ENCODE data around the gene UBE2I.
"Not testable (repeated sequence)": the region's sequence is repeated elsewhere in the genome, so short reads cannot be mapped to it uniquely, and the experiment has no call there.

The UBE2I gene

DNA sequence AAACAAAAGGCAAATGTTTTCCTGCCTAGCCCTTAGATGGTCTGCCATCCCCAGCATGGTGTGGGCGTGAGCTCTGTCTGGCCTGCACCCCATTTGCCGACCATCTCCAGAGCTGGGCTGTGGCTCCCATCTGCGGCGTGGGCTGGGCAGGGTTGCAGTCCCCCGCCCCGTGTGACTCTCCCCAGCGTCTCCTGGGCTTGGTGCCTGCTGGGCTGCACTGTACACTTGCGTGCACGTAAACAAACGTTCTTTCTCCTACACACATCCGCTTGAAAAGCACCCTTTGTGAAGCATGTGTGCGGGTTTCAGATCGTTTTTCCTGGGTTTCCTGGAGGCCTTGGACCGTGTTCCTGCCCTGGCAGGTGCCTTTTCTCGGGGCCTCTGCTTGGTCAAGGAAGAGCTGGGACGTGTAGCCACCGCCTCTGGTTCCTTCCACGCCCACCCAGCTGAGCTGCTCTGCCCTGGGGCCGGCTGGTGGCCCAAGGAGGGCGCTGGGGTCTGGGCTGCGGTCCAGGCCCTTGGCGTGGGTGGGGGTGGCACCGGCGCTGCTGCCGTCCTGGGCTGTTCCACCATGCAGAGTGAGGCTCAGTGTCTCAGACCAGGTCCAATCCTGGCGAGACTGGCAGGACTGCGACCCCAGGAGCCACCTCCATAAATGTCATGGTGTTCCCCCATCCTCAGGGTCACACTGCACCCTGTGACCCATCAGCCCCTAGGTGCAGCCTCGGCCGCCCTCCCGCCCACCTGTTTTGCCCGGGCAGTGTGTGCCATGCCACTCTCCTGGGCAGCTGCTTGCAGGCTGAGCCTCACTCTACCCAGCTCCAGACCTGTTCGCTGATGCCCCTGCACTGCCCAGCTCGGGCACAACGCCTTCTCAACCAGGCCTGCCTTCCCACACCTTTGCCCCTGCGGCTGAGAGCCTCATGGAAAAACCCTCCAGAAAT is 14.1 kb downstream of the UBE2I start:
- Mint-ChIP-seq H3K4me3 (no peak overlapping the region), H3K36me3 (no peaks in the 10 kb centered on the region), H3K4me1 (ENCODE audit: low read depth) (no peaks in the 10 kb centered on the region), H3K9me3 (ENCODE audit: low read depth) (no peaks in the 10 kb centered on the region), H3K27ac (no peak overlapping the region), H3K27me3 (no peaks in the 10 kb centered on the region)

- Mint-ChIP-seq H3K27me3 (no peaks in the 10 kb centered on the region), H3K27ac (no peak overlapping the region), H3K36me3 (no peaks in the 10 kb centered on the region), H3K4me3 (no peak overlapping the region), H3K9me3 (ENCODE audit: low read depth) (no peaks in the 10 kb centered on the region), H3K4me1 (ENCODE audit: low read depth) (no peaks in the 10 kb centered on the region)
Measured at GRCh38 chr16:1324286-1324826, 14.9 kb downstream of the UBE2I start.

- H3K9me3 Mint-ChIP-seq (ENCODE audit: low read depth) = no peaks in the 10 kb centered on the region
- no peaks in the 10 kb centered on the region for H3K4me1 Mint-ChIP-seq (ENCODE audit: low read depth)
- no peak overlapping the region for H3K4me3 Mint-ChIP-seq
- no peaks in the 10 kb centered on the region for H3K36me3 Mint-ChIP-seq
- no peak overlapping the region for H3K27ac Mint-ChIP-seq
- no peaks in the 10 kb centered on the region for H3K27me3 Mint-ChIP-seq
Measured at GRCh38 chr16:1325261-1325660, 15.8 kb downstream of the UBE2I start.

GRCh38 chr16:1325673-1326371 is 16.4 kb downstream of the UBE2I start:
- H3K27me3 Mint-ChIP-seq = no peaks in the 10 kb centered on the region
- H3K36me3 Mint-ChIP-seq = no peaks in the 10 kb centered on the region
- H3K4me3 Mint-ChIP-seq = no peak overlapping the region
- H3K27ac Mint-ChIP-seq = no peak overlapping the region
- H3K4me1 Mint-ChIP-seq (ENCODE audit: low read depth) = no peaks in the 10 kb centered on the region
- H3K9me3 Mint-ChIP-seq (ENCODE audit: low read depth) = no peaks in the 10 kb centered on the region

- peak overlapping the region; percentile 55 for H3K27ac Mint-ChIP-seq
- no peaks in the 10 kb centered on the region for H3K9me3 Mint-ChIP-seq (ENCODE audit: low read depth)
- no peaks in the 10 kb centered on the region for H3K36me3 Mint-ChIP-seq
- peaks cover 2% of the 10 kb centered on the region for H3K4me1 Mint-ChIP-seq (ENCODE audit: low read depth)
- H3K27me3 Mint-ChIP-seq = no peaks in the 10 kb centered on the region
- H3K4me3 Mint-ChIP-seq = no peak overlapping the region
Measured at GRCh38 chr16:1326391-1326790, 17.0 kb downstream of the UBE2I start.

GRCh38 chr16:1326946-1327618 is 17.6 kb downstream of the UBE2I start:
- no peak overlapping the region for H3K4me3 Mint-ChIP-seq
- no peaks in the 10 kb centered on the region for H3K36me3 Mint-ChIP-seq
- H3K4me1 Mint-ChIP-seq (ENCODE audit: low read depth) = peaks cover 8% of the 10 kb centered on the region
- no peaks in the 10 kb centered on the region for H3K9me3 Mint-ChIP-seq (ENCODE audit: low read depth)
- H3K27me3 Mint-ChIP-seq = peaks cover 2% of the 10 kb centered on the region
- H3K27ac Mint-ChIP-seq = no peak overlapping the region

DNA sequence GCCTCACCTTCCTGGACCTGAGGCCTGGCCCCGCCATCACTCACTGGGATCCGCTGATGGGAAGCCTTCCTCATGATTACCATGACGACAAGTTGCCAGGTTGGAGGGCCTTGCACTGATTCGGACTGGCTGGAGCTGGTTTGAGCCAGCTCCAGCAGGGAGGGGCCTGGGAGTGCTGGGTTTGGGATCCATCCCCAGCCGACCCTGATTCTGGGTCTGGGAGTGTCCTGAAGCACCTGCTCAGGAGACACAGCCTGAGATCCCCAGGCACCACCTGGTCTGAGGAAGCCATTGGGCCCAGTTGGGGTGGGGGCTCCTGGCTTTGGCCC is 18.1 kb downstream of the UBE2I start:
- no peaks in the 10 kb centered on the region for H3K9me3 Mint-ChIP-seq (ENCODE audit: low read depth)
- H3K4me1 Mint-ChIP-seq (ENCODE audit: low read depth) = peaks cover 13% of the 10 kb centered on the region
- no peak overlapping the region for H3K4me3 Mint-ChIP-seq
- H3K36me3 Mint-ChIP-seq = no peaks in the 10 kb centered on the region
- peaks cover 2% of the 10 kb centered on the region for H3K27me3 Mint-ChIP-seq
- H3K27ac Mint-ChIP-seq = no peak overlapping the region

DNA sequence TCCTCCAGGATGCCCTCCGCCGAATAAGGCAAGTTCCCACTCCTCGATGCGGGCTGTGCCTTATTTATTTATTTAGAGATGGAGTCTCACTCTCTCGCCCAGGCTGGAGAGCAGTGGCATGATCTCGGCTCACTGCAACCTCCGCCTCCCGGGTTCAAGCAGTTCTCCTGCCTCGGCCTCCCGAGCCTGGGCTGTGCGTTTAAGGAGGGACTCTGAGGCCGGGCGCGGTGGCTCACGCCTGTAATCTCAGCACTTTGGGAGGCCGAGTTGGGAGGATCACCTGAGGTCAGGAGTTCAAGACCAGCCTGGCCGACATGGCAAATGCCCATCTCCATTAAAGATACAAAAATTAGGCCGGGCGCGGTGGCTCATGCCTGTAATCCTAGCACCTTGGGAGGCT is 18.7 kb downstream of the UBE2I start:
- H3K4me3 Mint-ChIP-seq; H3K9me3 Mint-ChIP-seq (ENCODE audit: low read depth); H3K27ac Mint-ChIP-seq; H3K36me3 Mint-ChIP-seq; H3K27me3 Mint-ChIP-seq: not testable (repeated sequence)
- peaks cover 15% of the 10 kb centered on the region for H3K4me1 Mint-ChIP-seq (ENCODE audit: low read depth)

- H3K27me3 Mint-ChIP-seq; H3K36me3 Mint-ChIP-seq; H3K4me3 Mint-ChIP-seq; H3K27ac Mint-ChIP-seq; H3K9me3 Mint-ChIP-seq (ENCODE audit: low read depth): not testable (repeated sequence)
- peaks cover 15% of the 10 kb centered on the region for H3K4me1 Mint-ChIP-seq (ENCODE audit: low read depth)
Measured at GRCh38 chr16:1328961-1329360, 19.5 kb downstream of the UBE2I start.

DNA sequence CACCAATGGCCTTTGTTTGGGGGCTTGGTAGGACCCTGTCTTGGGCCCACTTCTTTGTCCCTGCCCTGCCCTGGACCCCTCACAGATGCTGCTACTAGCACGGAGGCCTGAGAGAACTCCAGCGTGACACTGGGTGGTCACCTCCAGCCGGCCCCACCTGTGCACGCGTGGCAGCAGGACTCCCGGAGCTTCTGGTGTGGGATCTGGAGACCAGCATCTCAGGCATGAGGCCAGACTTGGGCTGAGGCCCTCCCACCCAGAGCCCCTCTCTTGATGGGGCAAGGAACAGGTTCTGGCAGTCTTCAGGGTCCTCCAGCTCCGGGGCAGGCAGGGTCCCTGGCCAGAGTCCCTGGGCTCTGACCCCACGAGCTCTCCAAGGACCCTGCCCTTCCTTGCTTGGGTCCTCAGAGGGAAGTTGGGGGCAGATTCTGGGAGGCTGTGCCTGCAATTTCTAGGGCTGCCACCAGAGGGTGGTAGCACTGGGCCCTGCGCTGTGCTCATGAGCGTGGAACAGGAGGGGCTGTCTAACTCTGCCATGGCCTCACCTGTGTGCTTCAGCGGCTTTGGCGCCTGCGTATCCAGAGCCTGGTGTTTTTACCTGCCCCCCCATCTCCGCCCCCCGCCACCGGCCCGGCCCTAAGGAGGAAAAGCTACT is 21.0 kb downstream of the UBE2I start:
- Mint-ChIP-seq H3K4me3 (no peak overlapping the region), H3K27me3 (peaks cover 6% of the 10 kb centered on the region), H3K36me3 (no peaks in the 10 kb centered on the region), H3K4me1 (ENCODE audit: low read depth) (peaks cover 18% of the 10 kb centered on the region), H3K27ac (no peak overlapping the region), H3K9me3 (ENCODE audit: low read depth) (no peaks in the 10 kb centered on the region)

DNA sequence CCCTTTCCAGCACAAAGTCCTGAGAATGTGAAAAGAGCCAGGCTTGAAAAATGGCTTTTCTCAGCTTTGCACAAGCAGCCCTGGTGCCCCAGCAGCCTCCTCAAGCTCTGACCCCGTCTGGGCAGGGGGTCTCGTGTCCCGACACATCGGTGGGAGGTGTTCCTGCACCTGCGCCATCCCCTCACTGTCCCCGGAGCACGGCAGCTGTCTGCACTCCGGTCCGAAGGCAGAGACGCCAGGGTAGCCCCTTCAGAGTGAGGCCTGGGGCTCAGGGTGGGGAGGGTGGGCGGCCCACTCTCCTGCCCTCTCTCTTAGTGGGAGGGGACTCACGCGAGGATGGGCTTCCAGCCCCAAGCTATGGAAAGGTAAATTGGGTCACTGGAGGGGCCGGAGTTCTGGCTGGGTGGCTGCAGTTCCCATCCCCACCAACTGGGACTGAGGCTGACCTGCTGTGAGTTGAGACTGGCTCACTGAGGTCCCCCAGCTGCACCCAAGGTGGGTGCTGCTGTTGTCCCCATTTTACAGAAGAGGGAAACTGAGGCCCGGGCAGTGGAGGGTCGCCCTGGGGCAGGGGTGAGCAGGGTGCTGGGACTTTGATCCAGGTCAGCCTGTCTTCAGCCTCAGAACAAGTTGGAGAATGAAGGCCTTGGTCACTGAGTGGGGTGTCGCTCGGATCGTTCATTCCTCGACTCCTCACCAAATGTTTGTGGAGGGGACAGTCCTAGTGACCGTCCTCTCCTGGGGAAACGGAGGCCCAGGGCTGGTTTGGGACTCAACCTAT is 21.7 kb downstream of the UBE2I start:
- no peaks in the 10 kb centered on the region for H3K36me3 Mint-ChIP-seq
- no peak overlapping the region for H3K27ac Mint-ChIP-seq

GRCh38 chr16:1331712-1332617 is 22.5 kb downstream of the UBE2I start:
- Mint-ChIP-seq H3K27me3 (peaks cover 6% of the 10 kb centered on the region), H3K4me1 (ENCODE audit: low read depth) (peaks cover 18% of the 10 kb centered on the region), H3K27ac (no peak overlapping the region), H3K4me3 (peak overlapping the region; percentile 75), H3K36me3 (no peaks in the 10 kb centered on the region), H3K9me3 (ENCODE audit: low read depth) (no peaks in the 10 kb centered on the region)

More for the DNA sequence above, 21.7 kb downstream of the UBE2I start:
- Mint-ChIP-seq H3K9me3 (ENCODE audit: low read depth) (no peaks in the 10 kb centered on the region), H3K4me3 (peak overlapping the region; percentile 32), H3K27me3 (peaks cover 6% of the 10 kb centered on the region), H3K4me1 (ENCODE audit: low read depth) (peaks cover 18% of the 10 kb centered on the region)

- Mint-ChIP-seq H3K27me3 (peaks cover 6% of the 10 kb centered on the region), H3K36me3 (no peaks in the 10 kb centered on the region), H3K9me3 (ENCODE audit: low read depth) (no peaks in the 10 kb centered on the region), H3K27ac (no peak overlapping the region), H3K4me3 (peak overlapping the region; percentile 75), H3K4me1 (ENCODE audit: low read depth) (peaks cover 18% of the 10 kb centered on the region)
Measured at GRCh38 chr16:1332618-1333148, 23.2 kb downstream of the UBE2I start.
